ENCODE results near the gene LIPC. TPM values are rescaled to one million over a fixed set of nuclear protein-coding genes. Genes with fewer than 3 reads are reported as not detected.
A peak's percentile ranks its signal among the peaks of the same experiment; 100 is the strongest.

LIPC gene
- total and polyA plus RNA-seq, 2 experiments from 2014 or later = 0.43 to 0.63 TPM

DNA sequence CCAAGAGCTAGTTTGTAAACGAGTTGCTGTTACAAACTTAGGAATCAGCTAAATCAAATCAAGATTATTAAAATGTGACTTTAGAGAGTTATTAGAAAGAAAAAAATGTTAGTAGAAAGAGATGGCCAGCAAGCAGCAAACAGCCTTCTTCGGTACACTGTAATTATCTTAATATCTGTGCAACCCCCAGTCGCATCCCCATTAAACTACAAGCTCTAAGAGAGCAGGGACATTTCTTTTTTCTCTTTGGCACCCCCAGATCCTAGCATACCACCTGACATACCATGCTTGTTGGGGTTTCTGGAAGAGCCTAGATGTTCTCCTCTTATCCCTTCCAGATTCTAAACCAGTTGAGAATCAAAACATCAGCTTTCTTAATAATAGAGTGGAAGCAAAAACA is 45.1 kb upstream of the LIPC start:
- Histone ChIP-seq H3K9me2 (ENCODE audit: insufficient read depth) (no peaks in the 10 kb centered on the region), H3K4me3 (no peak overlapping the region), H2AFZ (no peak overlapping the region), H3K27me3 (replicated peaks; ENCODE audit: insufficient read depth) (no peaks in the 10 kb centered on the region), H3K9ac (peak overlapping the region; percentile 29), H4K20me1 (ENCODE audit: insufficient read depth) (no peaks in the 10 kb centered on the region), H3K79me2 (ENCODE audit: insufficient read depth) (no peaks in the 10 kb centered on the region), H3K9me3 (ENCODE audit: low read depth) (no peaks in the 10 kb centered on the region), H3K4me2 (ENCODE audit: unreplicated experiment) (peak overlapping the region; percentile 52), H3K27ac (peak overlapping the region; percentile 47), H3K36me3 (ENCODE audit: low read depth) (no peaks in the 10 kb centered on the region), H3F3A (ENCODE audit: insufficient read depth) (peaks cover 8% of the 10 kb centered on the region), H3K4me1 (ENCODE audit: insufficient read depth) (peaks cover 36% of the 10 kb centered on the region)
- in situ Hi-C loops (cut with MboI) = no loop called here
- no peak for TF ChIP-seq EZH2phosphoT487 (IDR thresholded peaks at IDR 0.05; ENCODE audit: insufficient read depth, low read depth)
- no peak for TF ChIP-seq EZH2 (IDR thresholded peaks at IDR 0.05; ENCODE audit: insufficient read depth, poor library complexity, severe bottlenecking)
- no peak for DNase-seq
- WGBS, 2 experiments (ENCODE audit: low coverage in 1 of 2, low lambda C conversion rate in 2 of 2, missing lambda C conversion rate in 2 of 2) = 42 to 46% methylated on average over 3 of the region's 3 CpGs

GRCh38 chr15:58387130-58387529 is 44.7 kb upstream of the LIPC start:
- H3K27me3 ChIP-seq (replicated peaks; ENCODE audit: insufficient read depth) = no peaks in the 10 kb centered on the region
- H3K27ac ChIP-seq = peak overlapping the region; percentile 47
- DNase-seq = peak; percentile 93
- H3K9ac ChIP-seq = peak overlapping the region; percentile 29
- no peaks in the 10 kb centered on the region for H3K9me2 ChIP-seq (ENCODE audit: insufficient read depth)
- no peaks in the 10 kb centered on the region for H3K36me3 ChIP-seq (ENCODE audit: low read depth)
- peak overlapping the region; percentile 52 for H3K4me2 ChIP-seq (ENCODE audit: unreplicated experiment)
- H3K4me1 ChIP-seq (ENCODE audit: insufficient read depth) = peaks cover 36% of the 10 kb centered on the region
- in situ Hi-C loops (cut with MboI) = no loop called here
- no peaks in the 10 kb centered on the region for H4K20me1 ChIP-seq (ENCODE audit: insufficient read depth)
- WGBS, 2 experiments (ENCODE audit: low coverage in 1 of 2, low lambda C conversion rate in 2 of 2, missing lambda C conversion rate in 2 of 2) = 0 to 7% methylated on average over 2 of the region's 2 CpGs
- H2AFZ ChIP-seq = no peak overlapping the region
- H3K79me2 ChIP-seq (ENCODE audit: insufficient read depth) = no peaks in the 10 kb centered on the region
- peaks cover 8% of the 10 kb centered on the region for H3F3A ChIP-seq (ENCODE audit: insufficient read depth)
- H3K4me3 ChIP-seq = no peak overlapping the region
- TF ChIP-seq EZH2phosphoT487 (IDR thresholded peaks at IDR 0.05; ENCODE audit: insufficient read depth, low read depth) = no peak
- no peak for TF ChIP-seq EZH2 (IDR thresholded peaks at IDR 0.05; ENCODE audit: insufficient read depth, poor library complexity, severe bottlenecking)
- no peaks in the 10 kb centered on the region for H3K9me3 ChIP-seq (ENCODE audit: low read depth)

- Histone ChIP-seq H4K20me1 (ENCODE audit: insufficient read depth) (no peaks in the 10 kb centered on the region), H3K9ac (no peak overlapping the region), H3K9me3 (ENCODE audit: low read depth) (no peaks in the 10 kb centered on the region), H3K4me2 (ENCODE audit: unreplicated experiment) (no peak overlapping the region), H3K4me3 (no peak overlapping the region), H3K27me3 (replicated peaks; ENCODE audit: insufficient read depth) (no peaks in the 10 kb centered on the region), H3K79me2 (ENCODE audit: insufficient read depth) (no peaks in the 10 kb centered on the region), H3K9me2 (ENCODE audit: insufficient read depth) (no peaks in the 10 kb centered on the region), H3F3A (ENCODE audit: insufficient read depth) (peaks cover 8% of the 10 kb centered on the region), H3K27ac (no peak overlapping the region), H2AFZ (no peak overlapping the region), H3K4me1 (ENCODE audit: insufficient read depth) (peaks cover 39% of the 10 kb centered on the region), H3K36me3 (ENCODE audit: low read depth) (no peaks in the 10 kb centered on the region)
- WGBS, 2 experiments (ENCODE audit: low coverage in 1 of 2, low lambda C conversion rate in 2 of 2, missing lambda C conversion rate in 2 of 2) = 96 to 97% methylated on average over 7 of the region's 7 CpGs
- in situ Hi-C loops (cut with MboI) = no loop called here
- DNase-seq = no peak
- no peak for TF ChIP-seq EZH2 (IDR thresholded peaks at IDR 0.05; ENCODE audit: insufficient read depth, poor library complexity, severe bottlenecking)
- no peak for TF ChIP-seq EZH2phosphoT487 (IDR thresholded peaks at IDR 0.05; ENCODE audit: insufficient read depth, low read depth)
Measured at GRCh38 chr15:58388211-58388610, 43.6 kb upstream of the LIPC start.

DNA sequence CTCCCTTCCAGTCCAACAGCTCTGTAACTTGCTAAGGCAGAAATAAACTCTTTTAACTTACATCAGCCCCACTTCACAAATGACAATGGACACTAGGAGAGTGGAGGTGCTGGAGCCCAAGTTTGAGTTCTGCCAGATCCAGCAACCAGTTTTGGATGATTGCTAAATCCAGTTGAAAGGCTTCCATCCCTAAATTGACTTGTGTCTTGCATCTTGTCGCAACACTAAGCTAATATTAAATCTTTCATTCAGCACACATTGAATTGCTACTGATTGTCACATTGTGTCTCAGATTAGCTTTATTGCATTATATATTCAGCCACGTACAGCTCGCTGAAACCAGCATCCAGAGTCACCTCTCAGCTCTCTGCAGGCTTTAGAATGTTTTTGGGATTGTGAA is 41.7 kb upstream of the LIPC start:
- H3K9me3 ChIP-seq (ENCODE audit: low read depth) = no peaks in the 10 kb centered on the region
- no peak overlapping the region for H2AFZ ChIP-seq
- no peaks in the 10 kb centered on the region for H3K9me2 ChIP-seq (ENCODE audit: insufficient read depth)
- H3F3A ChIP-seq (ENCODE audit: insufficient read depth) = peaks cover 18% of the 10 kb centered on the region
- no peak overlapping the region for H3K4me3 ChIP-seq
- H3K4me2 ChIP-seq (ENCODE audit: unreplicated experiment) = no peak overlapping the region
- no peak for TF ChIP-seq EZH2phosphoT487 (IDR thresholded peaks at IDR 0.05; ENCODE audit: insufficient read depth, low read depth)
- no peak for TF ChIP-seq EZH2 (IDR thresholded peaks at IDR 0.05; ENCODE audit: insufficient read depth, poor library complexity, severe bottlenecking)
- H3K9ac ChIP-seq = no peak overlapping the region
- H3K79me2 ChIP-seq (ENCODE audit: insufficient read depth) = no peaks in the 10 kb centered on the region
- H3K27ac ChIP-seq = no peak overlapping the region
- peaks cover 38% of the 10 kb centered on the region for H3K4me1 ChIP-seq (ENCODE audit: insufficient read depth)
- no peak for DNase-seq
- WGBS, 2 experiments (ENCODE audit: low coverage in 1 of 2, low lambda C conversion rate in 2 of 2, missing lambda C conversion rate in 2 of 2) = 72 to 73% methylated on average over 3 of the region's 3 CpGs
- no peaks in the 10 kb centered on the region for H3K27me3 ChIP-seq (replicated peaks; ENCODE audit: insufficient read depth)
- H3K36me3 ChIP-seq (ENCODE audit: low read depth) = no peaks in the 10 kb centered on the region
- in situ Hi-C loops (cut with MboI) = no loop called here
- H4K20me1 ChIP-seq (ENCODE audit: insufficient read depth) = no peaks in the 10 kb centered on the region

GRCh38 chr15:58390655-58391054 is 41.1 kb upstream of the LIPC start:
- no peak overlapping the region for H3K27ac ChIP-seq
- no peaks in the 10 kb centered on the region for H3K36me3 ChIP-seq (ENCODE audit: low read depth)
- peaks cover 24% of the 10 kb centered on the region for H3F3A ChIP-seq (ENCODE audit: insufficient read depth)
- no peaks in the 10 kb centered on the region for H3K79me2 ChIP-seq (ENCODE audit: insufficient read depth)
- 60 to 70% methylated on average over 5 of the region's 5 CpGs for WGBS, 2 experiments (ENCODE audit: low coverage in 1 of 2, low lambda C conversion rate in 2 of 2, missing lambda C conversion rate in 2 of 2)
- H3K9me3 ChIP-seq (ENCODE audit: low read depth) = no peaks in the 10 kb centered on the region
- no peak overlapping the region for H3K4me2 ChIP-seq (ENCODE audit: unreplicated experiment)
- H3K9ac ChIP-seq = no peak overlapping the region
- H3K4me1 ChIP-seq (ENCODE audit: insufficient read depth) = peaks cover 40% of the 10 kb centered on the region
- in situ Hi-C loops (cut with MboI) = no loop called here
- H4K20me1 ChIP-seq (ENCODE audit: insufficient read depth) = no peaks in the 10 kb centered on the region
- H3K27me3 ChIP-seq (replicated peaks; ENCODE audit: insufficient read depth) = no peaks in the 10 kb centered on the region
- H2AFZ ChIP-seq = no peak overlapping the region
- H3K4me3 ChIP-seq = no peak overlapping the region
- TF ChIP-seq EZH2phosphoT487 (IDR thresholded peaks at IDR 0.05; ENCODE audit: insufficient read depth, low read depth) (no peak), EZH2 (IDR thresholded peaks at IDR 0.05; ENCODE audit: insufficient read depth, poor library complexity, severe bottlenecking) (no peak)
- no peaks in the 10 kb centered on the region for H3K9me2 ChIP-seq (ENCODE audit: insufficient read depth)
- no peak for DNase-seq

Data from GM23248 (cell line).